Measurements from ENCODE around the gene UGT1A6.
"Not testable (repeated sequence)": the region's sequence is repeated elsewhere in the genome, so short reads cannot be mapped to it uniquely, and the experiment has no call there.

Gene UGT1A6

DNA sequence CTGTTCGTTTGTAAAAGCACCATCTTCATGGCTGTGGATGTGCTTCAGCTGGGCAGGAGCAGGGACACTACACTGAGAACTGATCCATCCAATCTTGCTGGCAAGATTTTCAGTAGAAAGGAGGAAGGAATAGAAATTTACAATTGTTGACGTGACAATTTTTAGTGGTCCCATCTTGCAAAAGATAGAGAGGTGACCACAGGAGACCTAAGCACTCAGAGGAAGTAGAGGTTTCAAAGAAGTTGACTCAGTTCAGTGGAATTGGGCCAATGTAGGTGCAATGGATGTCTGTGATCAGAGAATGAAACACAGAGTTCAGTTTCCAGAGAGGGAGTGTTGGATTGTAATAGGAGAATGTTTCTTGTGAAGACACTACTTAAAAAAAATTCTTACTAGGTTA is 21.4 kb downstream of the UGT1A6 start:
- FAIRE-seq, result no peak
- DNase-seq (ENCODE audit: low spot score), result no peak

DNA sequence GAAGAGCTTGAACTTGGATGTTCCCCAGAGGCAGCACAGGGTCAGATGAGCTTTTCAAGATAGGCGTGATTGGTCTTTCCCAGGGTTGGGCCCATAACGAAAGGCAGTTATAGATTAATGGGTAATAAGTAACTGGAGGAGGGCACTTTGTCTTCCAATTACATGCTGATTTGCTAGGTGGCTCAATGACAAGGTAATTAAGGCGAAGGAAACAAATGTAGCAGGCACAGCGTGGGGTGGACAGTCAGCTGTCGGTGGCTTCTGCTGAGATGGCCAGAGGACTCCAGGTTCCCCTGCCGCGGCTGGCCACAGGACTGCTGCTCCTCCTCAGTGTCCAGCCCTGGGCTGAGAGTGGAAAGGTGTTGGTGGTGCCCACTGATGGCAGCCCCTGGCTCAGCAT is 25.9 kb downstream of the UGT1A6 start, which contains the start of gene UGT1A4:
Gene UGT1A4 (plus strand): TSS at position 185 of the 400 bp plus-strand sequence. CDS start 85 bp downstream, at position 270.
- no peak for DNase-seq (ENCODE audit: low spot score)
- no peak for FAIRE-seq

DNA sequence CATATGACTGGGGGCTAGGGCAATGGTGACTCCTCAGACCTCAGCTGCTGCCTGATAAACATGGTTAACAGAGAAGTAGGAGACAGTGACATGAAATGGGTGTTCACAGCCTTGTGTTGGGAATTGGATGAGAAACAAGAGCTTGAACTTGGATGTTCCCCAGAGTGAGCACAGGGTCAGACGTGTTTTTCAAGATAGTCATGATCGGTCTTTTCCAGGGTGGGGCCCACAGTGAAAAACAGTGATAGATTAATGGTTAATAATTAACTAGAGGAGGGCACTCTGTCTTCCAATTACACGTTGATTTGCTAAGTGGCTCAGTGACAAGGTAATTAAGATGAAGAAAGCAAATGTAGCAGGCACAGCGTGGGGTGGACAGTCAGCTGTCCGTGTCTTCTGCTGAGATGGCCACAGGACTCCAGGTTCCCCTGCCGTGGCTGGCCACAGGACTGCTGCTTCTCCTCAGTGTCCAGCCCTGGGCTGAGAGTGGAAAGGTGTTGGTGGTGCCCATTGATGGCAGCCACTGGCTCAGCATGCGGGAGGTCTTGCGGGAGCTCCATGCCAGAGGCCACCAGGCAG is 36.1 kb downstream of the UGT1A6 start, which contains the start of gene UGT1A3:
Gene UGT1A3 (plus strand): TSS at position 320 of the 579 bp plus-strand sequence. CDS start 85 bp downstream, at position 405.
- DNase-seq (ENCODE audit: low spot score), result no peak

DNA sequence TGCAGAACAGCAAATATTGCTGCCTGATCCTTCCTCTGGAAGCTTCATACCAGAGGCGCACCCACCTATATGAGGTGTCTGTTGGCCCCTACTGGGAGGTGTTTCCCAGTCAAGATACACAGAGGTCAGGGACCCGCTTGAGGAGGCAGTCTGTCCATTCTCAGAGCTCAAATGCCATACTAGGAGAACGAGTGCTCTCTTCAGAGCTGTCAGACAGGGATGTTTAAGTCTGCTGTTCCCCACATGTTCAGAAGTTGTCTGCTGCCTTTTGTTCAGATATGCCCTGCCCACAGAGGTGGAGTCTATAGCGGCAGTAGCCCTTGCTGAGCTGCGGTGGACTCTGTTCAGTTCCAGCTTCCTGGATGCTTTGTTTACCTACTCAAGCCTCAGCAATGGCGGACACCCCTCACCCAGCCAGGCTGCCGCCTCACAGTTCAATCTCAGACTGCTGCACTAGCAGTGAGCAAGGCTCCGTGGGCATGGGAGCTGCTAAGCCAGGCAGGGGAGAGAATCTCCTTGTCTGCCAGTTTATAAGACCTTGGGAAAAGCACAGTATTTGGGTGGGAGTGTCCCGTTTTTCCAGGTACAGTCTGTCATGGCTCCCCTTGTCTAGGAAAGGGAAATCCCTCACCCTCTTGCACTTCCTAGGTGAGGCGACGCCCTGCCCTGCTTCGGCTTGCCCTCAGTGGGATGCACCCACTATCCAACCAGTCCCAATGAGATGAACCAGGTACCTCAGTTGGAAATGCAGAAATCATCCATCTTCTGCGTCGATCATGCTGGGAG is 44.4 kb downstream of the UGT1A6 start:
- not testable (repeated sequence) for DNase-seq (ENCODE audit: low spot score); FAIRE-seq

More for the DNA sequence above, 36.1 kb downstream of the UGT1A6 start, which contains the start of gene UGT1A3:
- FAIRE-seq, result no peak

DNA sequence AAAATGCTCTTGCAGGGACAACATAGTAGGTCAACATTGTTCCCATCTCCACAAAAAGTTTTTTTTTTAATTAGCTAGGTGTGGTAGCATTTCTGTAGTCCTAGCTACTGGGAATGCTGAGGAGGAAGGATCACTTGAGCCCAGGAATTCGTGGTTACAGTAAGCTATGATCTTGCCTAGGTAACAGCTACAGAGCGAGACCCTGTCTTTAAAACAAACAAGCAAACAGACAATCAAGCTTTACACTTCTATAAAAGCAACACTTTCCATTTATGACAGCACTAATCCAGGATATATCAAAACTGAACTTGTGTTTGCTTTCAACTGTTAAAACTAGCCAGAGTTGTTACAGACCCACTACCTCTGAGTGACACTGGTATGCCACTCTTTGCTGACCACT is 48.2 kb downstream of the UGT1A6 start:
- DNase-seq (ENCODE audit: low spot score) (no peak), FAIRE-seq (no peak)

DNA sequence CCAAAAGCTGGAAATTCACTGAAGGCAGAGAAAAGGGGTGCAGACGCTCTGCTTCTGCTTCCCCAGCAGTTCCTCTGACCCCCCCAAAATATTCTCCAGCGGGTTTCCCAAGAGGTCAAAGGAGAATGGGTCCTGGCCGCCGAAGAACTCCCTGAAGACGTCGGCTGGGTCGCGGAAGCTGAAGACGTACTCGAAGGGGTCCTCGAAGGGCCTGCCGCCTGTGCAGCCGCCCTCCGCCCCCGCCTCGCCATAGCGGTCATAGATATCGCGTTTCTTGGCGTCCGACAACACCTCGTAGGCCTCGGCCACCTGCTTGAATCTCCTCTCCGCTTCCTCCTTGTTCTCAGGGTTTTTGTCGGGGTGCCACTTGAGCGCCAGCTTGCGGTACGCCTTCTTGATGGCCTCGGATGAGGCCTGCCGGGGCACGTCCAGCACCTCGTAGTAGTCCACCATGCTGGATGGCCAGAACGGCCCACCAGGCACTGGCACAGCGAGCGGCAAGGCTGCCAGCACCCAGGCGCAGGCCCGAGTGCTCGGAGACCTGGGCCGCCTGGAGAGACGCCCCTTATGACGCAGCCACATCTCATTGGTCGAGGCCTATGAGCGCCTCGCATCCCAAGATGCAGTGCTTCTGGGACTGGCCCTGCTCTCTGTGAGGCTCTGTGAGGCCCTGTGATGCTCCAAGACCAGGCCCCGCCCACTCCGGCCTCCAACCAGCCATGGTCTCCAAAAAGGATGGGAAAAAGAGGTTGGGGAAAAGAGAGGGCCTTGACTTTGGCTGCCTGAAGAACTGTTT is 51.0 kb downstream of the UGT1A6 start:
- FAIRE-seq (no peak), DNase-seq (ENCODE audit: low spot score) (no peak)

DNA sequence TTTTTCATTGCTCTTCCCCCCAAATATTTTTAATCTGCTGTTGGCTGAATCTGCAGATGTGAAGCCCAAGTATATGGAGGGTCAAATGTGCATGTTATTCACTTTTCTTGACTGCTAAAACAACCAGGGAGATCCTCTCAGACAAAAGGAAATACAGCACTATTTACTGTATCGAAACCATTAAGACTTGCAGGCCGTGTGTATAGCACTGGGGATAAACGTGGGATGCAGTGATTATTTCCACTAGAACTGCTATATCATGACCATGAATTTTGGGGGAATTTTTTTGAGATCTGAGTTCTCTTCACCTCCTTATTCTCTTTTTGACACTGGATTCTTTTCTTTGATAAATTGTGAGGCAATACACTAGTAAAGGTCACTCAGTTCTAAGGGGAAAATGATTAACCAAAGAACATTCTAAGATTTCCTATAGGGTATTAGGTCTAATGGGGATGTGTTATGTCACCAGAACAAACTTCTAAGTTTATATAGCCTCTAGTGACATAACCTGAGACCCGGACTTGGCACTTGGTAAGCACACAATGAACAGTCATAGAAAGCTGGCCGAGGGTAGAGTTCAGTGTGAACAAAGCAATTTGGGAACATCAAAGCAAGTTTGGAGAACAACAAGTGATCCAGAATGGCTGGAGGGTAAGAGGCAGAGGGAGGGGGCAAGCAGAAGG is 52.5 kb downstream of the UGT1A6 start:
- FAIRE-seq (no peak), DNase-seq (ENCODE audit: low spot score) (no peak)

DNA sequence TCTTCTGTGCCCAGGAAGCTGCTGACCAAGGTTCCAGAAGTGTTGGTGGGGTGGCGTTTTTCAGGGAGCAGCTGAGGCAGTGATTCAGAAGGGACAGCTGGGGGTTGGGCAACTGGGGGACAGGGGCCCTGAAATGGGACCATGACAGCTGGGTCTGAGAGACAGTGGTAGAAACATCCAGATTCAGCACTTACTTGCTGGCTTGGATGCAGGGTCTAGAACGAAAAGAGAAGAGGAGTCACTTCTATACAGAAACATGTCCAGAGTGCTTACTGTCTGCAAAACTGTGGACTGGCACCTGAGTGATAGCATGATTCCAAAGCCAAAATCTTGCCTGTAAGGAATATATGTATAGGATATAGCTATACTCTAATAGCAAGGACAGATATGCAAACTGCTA is 53.1 kb downstream of the UGT1A6 start:
- DNase-seq (ENCODE audit: low spot score); FAIRE-seq: not testable (repeated sequence)

DNA sequence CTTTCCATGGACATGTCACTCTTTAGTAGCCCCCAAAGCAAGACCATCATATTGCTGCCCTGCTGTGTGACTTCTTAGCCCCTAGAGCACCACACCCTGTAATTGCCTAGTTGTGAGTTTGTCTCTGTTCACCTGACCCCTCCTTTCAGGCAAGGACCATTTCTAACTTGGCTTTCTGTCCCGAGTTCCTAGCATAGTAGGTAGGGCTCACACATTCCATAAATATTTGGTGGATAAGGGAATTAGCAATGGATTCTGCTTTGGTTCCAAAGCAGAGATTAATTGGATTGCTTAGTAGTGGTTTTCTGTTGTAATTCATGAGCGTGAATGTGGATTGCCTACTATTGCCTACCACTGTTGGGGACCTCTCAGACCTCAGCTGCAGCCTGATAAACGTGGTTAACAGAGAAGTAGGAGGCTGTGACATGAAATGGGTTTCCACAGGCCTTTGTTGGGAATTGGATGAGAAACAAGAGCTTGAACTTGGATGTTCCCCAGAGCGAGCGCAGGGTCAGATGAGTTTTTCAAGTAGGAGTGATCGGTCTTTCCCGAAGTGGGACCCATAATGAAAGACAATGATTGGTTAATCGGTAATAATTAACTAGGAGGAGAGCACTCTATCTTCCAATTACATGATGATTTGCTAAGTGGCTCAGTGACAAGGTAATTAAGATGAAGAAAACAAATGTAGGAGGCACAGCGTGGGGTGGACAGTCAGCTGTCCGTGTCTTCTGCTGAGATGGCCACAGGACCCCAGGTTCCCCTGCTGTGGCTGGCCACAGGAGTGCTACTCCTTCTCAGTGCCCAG is 54.0 kb downstream of the UGT1A6 start:
- peak; percentile 86 for FAIRE-seq
- no peak for DNase-seq (ENCODE audit: low spot score)

DNA sequence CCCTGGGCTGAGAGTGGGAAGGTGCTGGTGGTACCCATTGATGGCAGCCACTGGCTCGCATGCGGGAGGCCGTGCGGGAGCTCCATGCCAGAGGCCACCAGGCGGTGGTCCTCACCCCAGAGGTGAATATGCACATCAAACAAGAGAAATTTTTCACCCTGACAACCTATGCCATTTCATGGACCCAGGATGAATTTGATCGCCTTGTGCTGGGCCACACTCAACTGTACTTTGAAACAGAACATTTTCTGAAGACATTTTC is 54.5 kb downstream of the UGT1A6 start:
- FAIRE-seq (no peak), DNase-seq (ENCODE audit: low spot score) (no peak)

DNA sequence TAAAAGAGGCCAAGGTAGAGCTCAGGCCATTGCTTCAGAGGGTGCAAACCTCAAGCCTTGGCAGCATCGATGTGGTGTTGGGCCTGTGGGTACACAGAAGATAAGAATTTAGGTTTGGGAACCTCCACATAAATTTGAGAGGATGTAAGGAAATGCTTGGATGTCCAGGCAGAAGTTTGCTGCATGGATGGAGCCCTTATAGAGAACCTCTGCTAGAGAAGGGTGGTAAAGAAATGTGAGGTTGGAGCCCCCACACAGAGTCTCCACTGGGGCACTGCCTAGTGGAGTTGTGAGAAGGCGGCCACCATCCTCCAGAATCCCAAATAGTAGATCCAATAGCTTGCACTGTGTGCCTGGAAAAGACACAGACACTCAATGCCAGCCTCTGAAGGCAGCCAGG is 58.0 kb downstream of the UGT1A6 start:
- not testable (repeated sequence) for DNase-seq (ENCODE audit: low spot score); FAIRE-seq

DNA sequence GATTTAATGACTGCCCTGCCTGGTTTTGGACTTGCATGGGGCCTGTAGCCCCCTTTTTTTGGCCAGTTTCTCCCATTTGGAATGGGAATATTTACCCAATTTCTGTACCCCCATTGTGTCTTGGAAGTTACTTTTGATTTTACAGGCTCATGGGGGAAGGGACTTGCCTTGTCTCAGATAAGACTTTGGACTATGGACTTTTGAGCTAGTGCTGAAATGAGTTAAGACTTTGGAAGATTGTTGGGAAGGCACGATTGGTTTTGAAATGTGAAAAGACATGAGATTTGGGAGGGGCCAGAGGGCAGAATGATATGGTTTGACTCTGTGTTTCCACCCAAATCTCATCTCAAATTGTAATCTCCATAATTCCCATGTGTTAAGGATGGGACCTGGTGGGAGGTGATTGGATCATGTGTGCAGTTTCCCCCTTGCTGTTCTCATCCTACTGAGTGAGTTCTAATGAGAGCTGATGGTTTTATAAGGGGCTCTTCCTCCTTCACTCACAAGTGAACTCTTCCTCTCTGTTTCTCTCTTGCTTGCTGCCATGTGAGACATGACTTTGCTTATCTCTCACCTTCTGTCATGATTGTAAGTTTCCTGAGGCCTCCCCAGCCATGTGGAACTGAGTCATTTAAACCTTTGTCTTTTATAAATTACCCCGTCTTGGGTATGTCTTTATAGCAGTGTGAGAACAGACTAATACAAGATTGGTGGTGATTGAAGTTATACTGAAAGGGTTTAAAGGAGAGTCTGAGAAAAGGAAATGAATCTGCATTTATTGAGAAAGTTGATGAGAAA is 58.7 kb downstream of the UGT1A6 start:
- DNase-seq (ENCODE audit: low spot score); FAIRE-seq: not testable (repeated sequence)

DNA sequence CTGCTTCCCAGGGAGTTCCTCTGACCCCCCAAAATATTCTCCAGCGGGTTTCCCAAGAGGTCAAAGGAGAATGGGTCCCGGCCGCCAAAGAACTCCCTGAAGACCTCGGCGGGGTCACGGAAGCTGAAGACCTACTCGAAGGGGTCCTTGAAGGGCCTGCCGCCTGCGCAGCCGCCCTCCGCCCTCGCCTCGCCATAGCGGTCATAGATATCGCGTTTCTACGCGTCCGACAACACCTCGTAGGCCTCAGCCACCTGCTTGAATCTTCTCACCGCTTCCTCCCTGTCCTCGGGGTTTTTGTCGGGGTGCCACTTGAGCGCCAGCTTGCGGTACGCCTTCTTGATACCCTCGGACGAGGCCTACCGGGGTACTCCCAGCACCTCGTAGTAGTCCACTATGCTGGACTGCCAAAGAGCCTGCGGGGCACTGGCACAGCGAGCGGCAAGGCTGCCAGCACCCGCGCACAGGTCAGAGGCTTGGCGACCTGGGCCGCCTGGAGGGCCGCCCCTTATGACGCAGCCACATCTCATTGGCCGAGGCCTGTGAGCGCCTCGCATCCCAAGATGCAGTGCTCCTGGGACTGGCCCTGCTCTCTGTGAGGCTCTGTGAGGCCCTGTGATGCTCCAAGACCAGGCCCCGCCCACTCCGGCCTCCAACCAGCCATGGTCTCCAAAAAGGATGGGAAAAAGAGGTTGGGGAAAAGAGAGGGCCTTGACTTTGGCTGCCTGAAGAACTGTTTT is 62.4 kb downstream of the UGT1A6 start:
- no peak for FAIRE-seq
- DNase-seq (ENCODE audit: low spot score), result no peak

DNA sequence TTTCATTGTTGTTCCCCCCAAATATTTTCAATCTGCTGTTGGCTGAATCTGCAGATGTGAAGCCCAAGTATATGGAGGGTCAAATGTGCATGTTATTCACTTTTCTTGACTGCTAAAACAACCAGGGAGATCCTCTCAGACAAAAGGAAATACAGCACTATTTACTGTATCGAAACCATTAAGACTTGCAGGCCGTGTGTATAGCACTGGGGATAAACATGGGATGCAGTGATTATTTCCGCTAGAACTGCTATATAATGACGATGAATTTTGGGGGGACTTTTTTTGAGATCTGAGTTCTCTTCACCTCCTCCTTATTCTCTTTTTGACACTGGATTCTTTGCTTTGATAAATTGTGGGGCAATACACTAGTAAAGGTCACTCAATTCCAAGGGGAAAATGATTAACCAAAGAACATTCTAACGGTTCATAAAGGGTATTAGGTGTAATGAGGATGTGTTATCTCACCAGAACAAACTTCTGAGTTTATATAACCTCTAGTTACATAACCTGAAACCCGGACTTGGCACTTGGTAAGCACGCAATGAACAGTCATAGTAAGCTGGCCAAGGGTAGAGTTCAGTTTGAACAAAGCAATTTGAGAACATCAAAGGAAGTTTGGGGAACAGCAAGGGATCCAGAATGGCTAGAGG is 63.9 kb downstream of the UGT1A6 start:
- DNase-seq (ENCODE audit: low spot score) (no peak), FAIRE-seq (no peak)

DNA sequence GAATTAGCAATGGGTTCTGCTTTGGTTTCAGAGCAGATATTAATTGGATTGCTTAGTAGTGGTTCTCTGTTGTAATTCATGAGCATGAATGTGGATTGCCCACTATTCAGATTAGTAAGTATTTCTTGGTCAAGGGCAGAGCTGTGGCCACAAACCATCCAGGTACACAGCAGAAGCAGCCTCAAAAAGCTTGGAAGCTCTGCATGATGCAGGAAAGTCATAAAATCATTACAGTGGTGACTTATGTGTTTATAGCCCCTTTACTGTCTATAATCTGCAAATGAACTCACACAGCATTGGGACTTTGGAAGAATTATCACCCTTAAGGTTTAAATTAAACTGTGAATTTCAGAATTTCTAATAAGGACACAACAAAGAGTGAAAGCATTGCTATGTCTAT is 65.5 kb downstream of the UGT1A6 start:
- DNase-seq (ENCODE audit: low spot score), result no peak
- no peak for FAIRE-seq

DNA sequence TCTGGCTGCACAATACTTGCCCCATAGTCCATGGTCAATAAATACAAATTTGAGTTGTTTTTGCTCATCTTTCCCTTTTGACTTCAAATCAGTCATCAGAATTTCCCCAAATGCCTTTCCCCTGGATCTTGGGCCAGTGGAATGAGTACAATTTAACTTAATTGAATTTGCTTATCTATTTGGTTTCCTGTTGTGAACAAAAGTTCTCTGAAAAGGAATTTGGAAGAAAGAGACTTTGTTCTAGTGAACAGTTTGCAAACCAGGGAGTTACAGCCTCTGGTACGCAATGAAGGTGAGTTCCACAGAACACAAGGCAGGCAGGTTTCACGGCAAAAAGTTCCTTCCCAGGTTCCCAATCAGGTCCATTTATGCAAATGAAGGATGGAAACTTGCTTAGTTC is 66.2 kb downstream of the UGT1A6 start:
- no peak for FAIRE-seq
- DNase-seq (ENCODE audit: low spot score), result no peak

DNA sequence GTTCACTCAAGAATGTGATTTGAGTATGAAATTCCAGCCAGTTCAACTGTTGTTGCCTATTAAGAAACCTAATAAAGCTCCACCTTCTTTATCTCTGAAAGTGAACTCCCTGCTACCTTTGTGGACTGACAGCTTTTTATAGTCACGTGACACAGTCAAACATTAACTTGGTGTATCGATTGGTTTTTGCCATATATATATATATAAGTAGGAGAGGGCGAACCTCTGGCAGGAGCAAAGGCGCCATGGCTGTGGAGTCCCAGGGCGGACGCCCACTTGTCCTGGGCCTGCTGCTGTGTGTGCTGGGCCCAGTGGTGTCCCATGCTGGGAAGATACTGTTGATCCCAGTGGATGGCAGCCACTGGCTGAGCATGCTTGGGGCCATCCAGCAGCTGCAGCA is 67.4 kb downstream of the UGT1A6 start, which contains the start of gene UGT1A1:
Gene UGT1A1 (plus strand): TSS at position 228 of the 400 bp plus-strand sequence. CDS start 18 bp downstream, at position 246.
- no peak for FAIRE-seq
- DNase-seq (ENCODE audit: low spot score), result no peak

DNA sequence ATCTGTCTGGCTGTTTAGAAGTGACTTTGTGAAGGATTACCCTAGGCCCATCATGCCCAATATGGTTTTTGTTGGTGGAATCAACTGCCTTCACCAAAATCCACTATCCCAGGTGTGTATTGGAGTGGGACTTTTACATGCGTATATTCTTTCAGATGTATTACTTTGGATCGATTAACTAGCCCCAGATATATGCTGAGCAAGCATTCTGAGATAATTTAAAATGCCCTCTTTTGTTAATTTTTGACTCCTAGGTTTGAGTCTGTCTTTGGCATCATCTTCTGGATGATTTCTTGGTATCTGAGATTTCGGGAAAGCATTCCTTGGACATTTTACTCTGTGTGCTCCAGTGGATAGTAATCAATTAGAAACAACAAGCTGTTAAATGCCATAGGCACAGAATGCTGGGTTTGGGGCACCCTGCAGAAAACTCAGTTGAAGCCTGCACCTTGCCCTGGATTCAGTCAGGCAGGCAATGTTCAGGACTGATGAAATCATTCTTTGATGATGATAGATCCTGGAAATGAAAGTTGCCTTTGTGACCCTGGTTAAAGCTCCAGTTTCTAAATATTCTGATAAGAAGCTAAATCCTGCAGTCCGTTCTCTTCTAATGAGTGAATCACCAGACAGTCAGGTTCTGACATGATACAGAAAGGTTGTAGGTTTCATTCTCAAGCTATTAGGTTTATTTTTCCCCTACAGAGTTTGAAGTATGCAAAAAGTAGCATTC is 68.5 kb downstream of the UGT1A6 start:
- FAIRE-seq (no peak), DNase-seq (ENCODE audit: low spot score) (no peak)

All from urothelium cell line (cell line).